ENCODE measurements around the gene GCN1. TPM values are rescaled to one million over a fixed set of nuclear protein-coding genes. Genes with fewer than 3 reads are reported as not detected.

Gene GCN1
- total RNA-seq, 4 donors from 2014 or later: 36.4 to 56.7 (median 41.6) TPM

DNA sequence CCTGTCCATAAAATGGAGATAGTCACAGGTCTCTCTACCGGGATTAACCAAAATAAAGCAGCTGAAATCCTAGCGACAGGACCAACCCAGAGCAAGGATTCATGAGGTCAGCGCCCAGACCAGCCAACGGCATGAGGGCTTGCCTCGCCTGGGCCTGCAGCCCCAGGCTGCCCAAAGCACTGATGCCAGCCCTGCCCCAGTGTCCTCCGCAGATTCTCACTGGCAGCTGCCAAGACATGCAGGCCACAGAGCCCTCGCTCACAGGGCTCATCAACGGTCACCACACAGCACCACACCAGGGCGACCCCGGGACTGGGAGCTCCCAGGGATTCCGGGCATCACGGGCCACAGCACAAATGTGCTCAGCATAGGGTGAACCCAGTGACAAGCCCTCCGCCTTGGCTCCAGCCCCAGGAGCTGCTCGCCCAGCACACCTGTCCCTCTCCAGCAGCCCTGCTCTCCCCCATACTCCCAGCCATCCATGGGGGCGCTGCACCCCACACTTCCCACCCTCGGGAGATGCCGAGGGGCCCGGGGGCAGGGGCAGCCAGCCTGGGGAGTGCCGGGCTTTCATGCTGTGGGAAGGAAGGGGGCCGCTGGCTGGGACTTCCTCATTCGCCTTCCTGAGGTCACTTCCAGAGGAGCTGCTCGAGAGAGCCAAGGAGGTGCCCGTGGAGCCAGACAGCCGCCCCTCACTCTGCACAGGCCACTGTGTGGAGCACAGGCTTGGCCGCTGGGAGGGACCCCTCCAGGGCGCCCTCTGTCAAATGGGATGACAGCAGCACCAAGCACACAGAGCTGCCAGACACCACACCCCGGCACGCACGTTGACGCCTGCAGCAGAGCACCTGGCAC lies 92.1 kb downstream of the GCN1 start:
- TF ChIP-seq, protein P1, sequence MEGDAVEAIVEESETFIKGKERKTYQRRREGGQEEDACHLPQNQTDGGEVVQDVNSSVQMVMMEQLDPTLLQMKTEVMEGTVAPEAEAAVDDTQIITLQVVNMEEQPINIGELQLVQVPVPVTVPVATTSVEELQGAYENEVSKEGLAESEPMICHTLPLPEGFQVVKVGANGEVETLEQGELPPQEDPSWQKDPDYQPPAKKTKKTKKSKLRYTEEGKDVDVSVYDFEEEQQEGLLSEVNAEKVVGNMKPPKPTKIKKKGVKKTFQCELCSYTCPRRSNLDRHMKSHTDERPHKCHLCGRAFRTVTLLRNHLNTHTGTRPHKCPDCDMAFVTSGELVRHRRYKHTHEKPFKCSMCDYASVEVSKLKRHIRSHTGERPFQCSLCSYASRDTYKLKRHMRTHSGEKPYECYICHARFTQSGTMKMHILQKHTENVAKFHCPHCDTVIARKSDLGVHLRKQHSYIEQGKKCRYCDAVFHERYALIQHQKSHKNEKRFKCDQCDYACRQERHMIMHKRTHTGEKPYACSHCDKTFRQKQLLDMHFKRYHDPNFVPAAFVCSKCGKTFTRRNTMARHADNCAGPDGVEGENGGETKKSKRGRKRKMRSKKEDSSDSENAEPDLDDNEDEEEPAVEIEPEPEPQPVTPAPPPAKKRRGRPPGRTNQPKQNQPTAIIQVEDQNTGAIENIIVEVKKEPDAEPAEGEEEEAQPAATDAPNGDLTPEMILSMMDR (IDR thresholded peaks at IDR 0.05; ENCODE audit: low read depth): no peak

DNA sequence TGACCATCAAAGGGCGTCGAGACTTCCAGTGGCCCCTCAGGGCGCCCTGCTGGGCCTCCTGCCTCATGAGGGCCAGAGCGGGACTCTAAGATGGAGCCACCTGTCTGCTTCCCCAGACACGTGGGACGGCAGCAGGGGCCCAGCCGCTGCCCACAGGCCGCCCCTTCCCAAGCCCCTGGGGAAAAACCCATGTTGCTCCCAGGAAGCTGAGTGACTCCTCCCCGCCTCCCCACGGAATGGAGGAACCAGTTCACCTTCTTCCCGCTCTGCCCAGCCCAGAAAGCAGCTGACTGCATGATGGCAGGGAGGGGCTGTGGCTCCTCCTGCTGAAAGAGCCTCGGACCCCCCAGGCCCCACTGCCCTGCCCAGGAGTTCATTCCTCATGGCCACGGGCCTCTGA lies 92.9 kb downstream of the GCN1 start:
- TF ChIP-seq, protein P1 (IDR thresholded peaks at IDR 0.05; ENCODE audit: low read depth): no peak

DNA sequence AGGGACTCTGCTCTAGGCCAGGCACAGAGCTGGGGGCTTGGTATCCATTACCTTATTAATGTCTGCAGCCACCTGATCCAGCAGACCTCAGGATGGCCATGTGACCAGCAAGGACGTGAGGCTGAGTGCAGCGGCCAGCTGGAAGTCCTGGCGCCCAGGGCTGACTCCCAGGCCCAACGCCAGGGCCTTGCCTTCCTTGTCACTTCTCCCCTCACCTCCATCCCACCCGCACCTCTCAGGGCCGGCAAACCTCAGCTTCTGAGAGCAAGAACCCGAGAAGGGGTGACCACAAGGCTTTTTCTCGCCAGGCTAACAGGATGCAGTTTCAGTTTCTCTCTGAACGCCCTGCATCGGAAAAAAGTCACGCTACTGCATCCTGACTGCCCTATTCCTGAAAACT lies 93.3 kb downstream of the GCN1 start:
- TF ChIP-seq, protein P1 (IDR thresholded peaks at IDR 0.05; ENCODE audit: low read depth): no peak

DNA sequence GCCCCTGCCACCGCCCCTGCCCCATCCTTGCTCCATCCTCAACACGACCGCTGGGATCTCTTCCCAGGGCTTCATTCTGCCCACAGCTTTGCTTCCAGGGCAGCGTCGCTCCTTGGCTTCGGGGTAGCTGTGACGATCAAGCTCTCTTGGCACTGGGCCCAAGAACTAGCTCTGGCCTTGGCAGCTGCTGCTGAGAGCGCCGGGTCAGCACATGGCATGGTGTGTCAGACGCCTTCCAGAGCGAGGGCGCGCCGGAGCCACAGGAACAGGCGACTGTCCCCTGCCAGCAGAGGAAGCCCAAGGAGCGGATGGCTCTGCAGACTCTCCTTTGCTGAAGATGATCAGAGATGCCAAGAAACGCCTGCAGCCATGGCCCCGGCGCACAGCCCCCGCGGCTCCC lies 93.9 kb downstream of the GCN1 start:
- TF ChIP-seq, protein P1 (IDR thresholded peaks at IDR 0.05; ENCODE audit: low read depth): no peak

DNA sequence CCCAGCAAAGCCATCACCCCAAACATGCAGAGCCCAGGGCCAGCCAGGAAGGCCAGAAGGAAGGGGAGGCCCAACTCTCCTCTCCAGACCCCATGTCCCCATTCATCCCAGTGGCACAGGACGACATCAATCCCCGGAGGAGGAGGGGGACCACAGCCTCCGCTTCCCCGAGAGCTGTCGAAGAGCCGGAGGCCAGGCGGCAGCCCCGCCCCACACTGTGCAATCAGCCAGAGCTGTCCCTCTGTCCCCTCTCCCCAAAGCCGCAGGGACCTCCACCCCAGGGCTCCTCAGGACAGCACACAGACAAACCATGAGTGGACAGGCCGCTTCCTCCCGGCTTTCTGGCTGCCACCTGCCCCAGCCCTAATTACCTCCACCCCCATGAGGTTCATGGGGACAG lies 94.8 kb downstream of the GCN1 start:
- TF ChIP-seq, protein P1 (IDR thresholded peaks at IDR 0.05; ENCODE audit: low read depth): no peak

DNA sequence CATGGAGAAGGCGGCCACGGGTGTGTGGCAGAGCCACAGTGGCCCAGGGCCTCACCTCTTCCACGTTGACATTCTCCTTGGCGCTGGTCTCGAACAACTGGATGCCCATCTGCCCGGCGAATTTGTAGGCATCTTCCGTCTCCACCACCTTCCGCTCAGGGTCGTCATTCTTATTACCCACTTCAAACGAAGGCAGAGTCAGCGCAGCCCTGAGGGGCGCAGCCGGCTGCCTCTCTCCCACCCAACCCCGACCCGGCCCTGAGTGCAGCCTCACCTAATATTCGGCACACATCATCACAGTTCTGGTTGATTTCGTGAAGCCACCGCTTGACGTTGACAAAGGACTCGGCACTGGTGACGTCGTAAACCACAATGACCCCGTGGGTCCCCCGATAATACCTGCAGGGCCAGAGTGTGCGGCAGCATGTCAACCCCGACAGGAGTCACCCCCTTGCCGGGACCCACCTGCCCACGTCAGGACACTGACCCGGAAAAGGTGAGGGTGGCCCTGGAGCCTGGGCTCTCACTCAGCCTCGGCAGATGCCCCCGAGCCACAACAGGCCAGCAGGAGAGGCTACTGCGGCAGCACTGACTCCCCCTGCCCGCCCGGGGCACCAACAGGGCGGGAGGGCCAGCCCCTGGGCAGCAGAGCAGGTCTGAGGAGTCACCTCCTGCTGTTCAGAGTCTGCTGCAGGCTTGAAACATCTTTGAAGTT lies 95.6 kb downstream of the GCN1 start:
- TF ChIP-seq, protein P1 (IDR thresholded peaks at IDR 0.05; ENCODE audit: low read depth): no peak

DNA sequence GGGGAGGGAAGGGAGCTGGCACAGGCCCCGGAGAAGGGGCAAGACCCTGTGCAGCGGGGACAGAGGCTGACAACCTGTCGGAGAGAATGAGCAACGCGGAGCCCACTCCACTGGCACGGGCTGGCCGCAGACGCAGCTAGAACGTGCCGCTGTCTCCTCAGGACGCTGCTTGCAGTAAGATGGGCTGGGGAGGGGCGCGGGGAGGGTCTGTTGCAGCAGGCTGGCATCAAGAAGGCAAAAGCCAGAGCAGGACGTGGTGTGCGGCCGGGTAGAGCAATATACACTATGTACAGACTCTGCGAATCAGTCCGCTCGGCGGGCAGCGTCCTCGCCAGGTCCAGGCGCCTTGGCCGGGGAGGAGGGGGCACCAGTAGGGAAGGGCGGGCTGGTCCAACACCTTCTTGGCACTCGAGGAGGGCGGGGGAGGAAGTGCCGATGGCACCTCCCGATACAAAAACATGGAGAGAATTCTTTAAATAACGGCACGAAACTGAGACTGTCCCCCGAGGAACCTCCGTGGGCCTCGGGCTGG lies 97.8 kb downstream of the GCN1 start:
- TF ChIP-seq, protein P1 (IDR thresholded peaks at IDR 0.05; ENCODE audit: low read depth): no peak

Data from subcutaneous adipose tissue (tissue), 4 donors.